Neural progenitor cell (in vitro differentiated cells): ENCODE data around the gene LGR4.

Experiments used
- CTCF ChIP-seq: fragments of 200-600 bp; sonication (generic); IDR thresholded peaks from 2 replicates; pipeline ENCODE4 v1.5.1; 2017; ENCODE audit warnings: antibody characterized with exemption, mild to moderate bottlenecking
- EZH2 ChIP-seq: fragments of 200-600 bp; sonication (generic); IDR thresholded peaks from 2 replicates; pipeline ENCODE4 v1.6.1; 2017; ENCODE audit warnings: antibody characterized with exemption, mild to moderate bottlenecking, moderate library complexity
- EZH2phosphoT487 ChIP-seq: fragments of 200-600 bp; sonication (generic); IDR thresholded peaks from 2 replicates; pipeline ENCODE4 v1.6.1; 2017; ENCODE audit warnings: antibody characterized with exemption

- TF ChIP-seq EZH2: no peak
- no peak for TF ChIP-seq CTCF
- TF ChIP-seq EZH2phosphoT487: no peak
These were observed 35.7 kb downstream of the LGR4 start for GRCh38 chr11:27436916-27437315.
